GM19035 (cell line): ENCODE data around the gene NTN5.
A peak's percentile ranks its signal among the peaks of the same experiment; 100 is the strongest.
"Not testable (repeated sequence)": the region's sequence is repeated elsewhere in the genome, so short reads cannot be mapped to it uniquely, and the experiment has no call there.

Experiments used
- ATAC-seq: cut with Tn5 transposase; IDR thresholded peaks from one replicate; pipeline ENCODE4 v1.9.1; 2021; ENCODE audit not compliant: unreplicated experiment

NTN5 gene

DNA sequence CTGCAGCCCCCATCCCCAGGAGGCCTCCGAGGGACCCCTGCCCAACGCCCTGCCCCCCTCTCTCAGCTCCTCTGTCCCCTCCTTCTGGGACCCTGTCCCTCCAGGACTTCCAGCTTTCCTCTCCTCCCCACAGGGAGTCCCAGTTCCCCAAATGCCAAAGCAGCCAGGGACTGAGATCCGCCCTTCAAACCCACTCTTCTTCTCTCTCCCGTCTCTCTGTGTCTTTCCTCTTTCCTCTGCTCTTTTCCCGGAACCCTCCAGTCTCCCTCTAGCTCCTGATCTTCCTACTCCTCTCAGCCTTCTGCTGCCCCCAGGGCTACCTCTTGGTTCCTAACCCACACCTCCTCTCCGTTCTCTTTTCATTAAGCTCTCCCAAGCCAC is 27.2 kb downstream of the NTN5 start:
- no peak for ATAC-seq

DNA sequence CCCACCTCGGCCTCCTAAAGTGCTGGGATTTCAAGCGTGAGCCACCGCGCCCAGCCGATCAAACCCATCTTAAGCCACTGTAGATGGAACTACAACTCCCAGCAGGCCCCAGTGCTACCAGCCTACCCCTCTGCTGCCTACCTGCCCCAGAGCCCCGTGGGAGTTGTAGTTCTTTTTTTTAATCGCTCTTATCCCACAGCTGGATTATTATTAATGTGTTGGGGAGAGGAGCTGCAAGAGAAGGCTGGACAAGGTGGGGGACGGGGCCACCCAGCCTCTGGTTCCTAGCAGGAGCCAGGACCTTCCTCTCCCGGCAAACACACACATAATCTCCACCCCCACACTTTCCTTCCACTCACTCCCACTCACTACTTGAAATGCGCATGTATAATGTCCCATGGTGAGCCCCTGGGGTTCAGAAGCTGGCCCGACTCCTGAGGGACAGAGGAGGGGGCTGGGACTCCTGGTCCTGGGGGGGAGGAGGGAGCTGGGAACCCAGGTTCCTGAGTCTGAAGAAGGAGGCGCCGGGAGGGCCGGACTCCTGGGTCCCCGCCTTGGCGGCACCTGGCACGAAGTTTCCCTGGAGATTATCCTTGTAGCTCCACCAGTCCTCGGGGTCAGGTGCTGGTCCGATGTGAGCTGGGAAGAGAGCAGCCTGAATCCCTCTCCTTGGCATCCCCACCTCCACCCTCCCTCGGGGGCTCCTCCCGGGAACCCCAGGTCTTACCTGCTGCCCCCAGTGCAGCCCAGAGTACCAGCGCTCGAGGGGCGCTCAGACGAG is 27.8 kb downstream of the NTN5 start:
- ATAC-seq = peak; percentile 55

DNA sequence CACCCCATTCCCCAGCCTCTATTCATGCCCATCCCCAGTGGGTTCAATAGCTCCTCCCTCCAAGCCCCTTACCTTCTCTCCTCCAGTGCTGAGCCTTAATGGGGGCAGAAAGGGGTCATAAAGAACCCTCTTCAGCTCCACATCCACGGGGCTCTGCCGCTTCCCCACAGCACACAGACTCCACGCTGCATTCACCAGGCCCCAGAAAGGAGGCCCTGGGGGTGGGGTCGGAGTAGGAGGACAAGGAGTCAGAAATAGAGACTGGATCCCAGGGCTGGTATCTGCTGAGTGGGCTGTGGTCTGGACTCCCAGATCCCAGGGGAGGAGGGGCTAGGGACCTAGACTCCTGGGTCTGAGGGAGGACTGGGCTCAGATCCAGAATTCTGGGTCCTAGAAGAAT is 28.5 kb downstream of the NTN5 start:
- no peak for ATAC-seq

DNA sequence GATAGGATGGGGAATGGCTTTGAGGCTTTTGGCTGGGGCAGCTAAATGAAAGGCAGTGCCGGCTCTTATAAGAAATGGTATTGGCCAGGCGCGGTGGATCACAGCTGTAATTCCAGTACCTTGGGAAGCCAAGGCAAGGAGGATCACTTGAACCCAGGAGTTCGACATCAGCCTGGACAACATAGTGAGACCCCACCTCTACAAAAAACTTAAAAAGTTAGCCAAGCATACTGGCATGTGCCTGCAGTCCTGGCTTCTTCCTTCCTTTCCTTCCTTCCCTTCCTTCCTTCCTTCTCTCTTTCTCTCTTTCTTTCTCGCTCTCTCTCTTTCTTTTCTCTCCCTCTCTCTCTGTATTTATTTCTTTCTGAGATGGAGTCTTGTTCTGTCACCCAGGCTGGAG is 30.0 kb downstream of the NTN5 start:
- no peak for ATAC-seq

DNA sequence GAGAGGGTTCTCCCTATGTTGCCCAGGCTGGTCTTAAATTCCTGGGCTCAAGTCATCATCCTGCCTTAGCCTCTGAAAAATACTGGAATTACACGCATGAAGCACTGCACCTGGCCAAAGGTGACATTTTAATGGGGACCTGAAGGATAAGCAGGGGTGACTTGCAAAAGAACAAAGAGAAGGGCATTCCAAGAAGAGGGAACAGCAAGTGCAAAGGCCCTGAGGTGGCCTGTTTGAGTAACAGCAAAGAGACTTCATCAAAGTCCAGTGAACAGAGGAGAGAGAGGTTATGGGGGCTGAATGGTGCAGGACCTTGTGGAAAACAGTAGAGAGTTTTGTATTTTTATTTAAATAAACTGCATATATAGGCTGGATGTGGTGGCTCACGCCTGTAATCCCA is 31.0 kb downstream of the NTN5 start:
- ATAC-seq = no peak

DNA sequence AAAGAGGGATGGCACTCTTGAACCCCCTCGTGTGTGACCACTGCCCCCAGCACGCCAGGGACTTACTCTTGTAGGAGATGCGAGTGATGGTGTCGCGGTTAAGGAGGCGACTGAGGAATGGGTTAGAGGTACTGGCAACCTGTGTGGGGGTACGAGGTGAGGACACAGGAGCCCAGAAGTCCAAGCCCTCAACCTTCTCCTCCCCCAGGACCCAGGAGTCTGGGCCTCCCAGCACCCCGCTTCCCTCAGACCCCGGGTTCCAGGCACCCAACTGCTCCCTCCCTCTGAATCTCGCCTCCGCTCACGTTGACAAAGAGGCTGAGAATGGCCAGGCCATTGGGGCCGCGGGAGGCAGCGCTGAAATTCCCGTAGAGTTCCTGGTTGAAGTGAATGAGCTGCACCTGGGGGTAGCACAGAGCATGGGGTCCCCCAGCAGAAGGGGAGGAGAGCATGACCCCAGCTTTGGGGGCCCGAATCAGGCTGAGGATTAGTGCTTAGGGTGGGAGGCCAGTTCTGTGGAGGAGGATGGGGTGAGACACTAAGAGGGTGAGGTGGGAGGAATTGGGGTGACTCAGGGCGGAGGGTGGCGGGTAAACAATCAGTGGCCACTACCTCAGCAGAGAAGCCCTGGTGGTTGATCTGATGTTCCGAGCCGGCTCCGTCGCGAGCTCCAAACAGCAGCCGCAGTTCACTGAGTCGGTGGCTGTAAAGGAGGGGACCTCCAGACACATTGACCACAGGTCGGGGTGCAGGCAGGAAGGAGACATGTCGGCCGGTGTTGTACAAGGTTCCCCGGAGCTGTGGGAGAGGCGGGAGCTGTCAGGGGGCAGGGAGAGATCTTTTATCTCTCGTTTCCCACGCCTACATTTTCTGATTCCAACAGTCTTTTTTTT is 33.1 kb downstream of the NTN5 start:
- ATAC-seq = no peak

DNA sequence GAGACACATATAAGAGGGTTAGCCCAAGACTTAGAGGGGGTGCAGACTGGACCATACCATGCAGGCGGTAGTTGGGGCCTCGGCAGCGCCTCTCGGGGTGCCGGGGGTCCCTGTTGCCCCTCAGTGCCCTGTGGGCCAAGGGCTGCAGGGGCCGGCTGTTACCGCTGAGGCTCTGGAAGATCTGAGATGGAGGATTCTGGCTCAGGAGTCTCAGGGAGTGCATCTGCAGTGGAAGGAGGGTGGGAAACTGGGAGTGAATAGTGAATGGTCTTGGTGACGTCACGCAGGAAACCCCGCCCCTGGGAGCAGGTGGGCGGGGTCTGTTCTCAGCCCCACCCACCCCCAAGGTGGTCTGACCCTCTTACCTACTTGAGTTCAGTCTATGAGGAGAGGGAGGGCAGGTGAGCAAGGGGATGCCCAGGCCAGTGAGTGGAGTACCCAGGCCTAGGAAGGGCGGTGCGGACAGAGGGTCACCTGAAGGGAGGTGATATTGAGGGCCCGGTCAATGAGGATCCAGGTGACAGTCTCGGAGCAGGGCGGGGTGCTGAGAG is 33.9 kb downstream of the NTN5 start:
- ATAC-seq = no peak

DNA sequence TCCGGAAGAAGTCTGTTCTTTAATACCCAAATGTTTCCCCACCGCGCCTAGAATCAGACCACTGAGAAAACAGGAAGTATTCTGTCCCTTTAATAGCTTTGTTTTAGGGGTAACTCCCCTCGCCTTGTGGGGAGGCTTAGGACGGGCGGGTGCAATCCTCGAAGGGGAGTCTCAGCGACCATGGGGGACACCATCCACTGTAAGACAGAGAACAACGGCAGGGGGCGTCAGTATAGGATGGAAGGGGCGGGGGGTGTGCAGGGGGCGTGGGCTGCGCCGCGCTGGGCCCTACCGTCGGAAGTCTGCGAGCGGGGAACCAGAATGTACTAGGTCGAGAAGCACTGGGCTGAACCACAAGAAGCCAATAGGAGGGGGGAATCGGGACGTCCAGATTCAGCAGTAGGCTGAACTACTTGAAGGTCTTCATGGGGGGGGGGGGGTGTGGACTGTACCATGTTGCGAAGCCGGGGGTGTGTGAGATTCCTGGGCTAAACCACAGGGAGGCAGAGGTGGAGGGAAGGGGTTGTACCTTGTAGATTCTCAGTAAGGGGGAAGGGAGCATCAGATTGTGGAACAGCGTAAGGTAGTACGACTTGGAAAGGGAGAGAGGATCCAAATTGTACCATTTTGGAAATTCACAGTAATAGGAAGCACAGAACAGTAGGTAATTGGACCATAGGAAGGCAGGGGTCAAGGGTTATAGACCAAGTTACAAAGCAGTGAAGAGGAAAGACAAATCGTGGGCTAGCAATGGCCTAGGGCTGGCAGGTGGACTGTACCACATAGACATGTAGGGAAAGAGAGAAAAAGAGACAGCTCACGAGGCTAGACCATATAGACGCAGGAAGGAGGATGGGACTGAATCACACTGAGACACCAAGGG is 34.6 kb downstream of the NTN5 start:
- ATAC-seq = peak; percentile 16

DNA sequence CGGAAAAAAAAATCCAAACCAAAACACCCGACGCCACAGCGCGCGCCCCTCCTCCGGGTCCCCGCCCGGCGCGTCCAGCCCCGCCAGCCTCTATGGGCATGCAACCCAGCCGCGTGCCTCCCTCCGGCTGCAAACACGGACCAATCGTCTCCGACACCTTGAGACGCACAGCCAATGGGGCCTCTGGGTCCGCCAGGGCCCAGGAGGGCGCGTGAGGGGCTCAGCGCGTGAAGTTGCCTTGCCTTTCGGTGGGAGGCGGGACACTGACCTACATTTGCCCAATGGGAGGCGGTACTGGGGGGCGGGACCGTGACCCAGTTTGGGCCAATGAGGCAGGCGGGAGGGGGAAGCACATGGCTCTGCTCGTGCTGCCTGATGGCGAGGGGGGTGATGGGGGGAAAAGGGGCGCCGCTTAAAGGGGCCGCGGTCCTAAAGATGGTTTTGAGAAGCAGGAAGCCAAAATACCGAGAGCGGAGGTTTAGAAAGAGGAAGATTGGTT is 35.3 kb downstream of the NTN5 start:
- ATAC-seq = peak; percentile 61

DNA sequence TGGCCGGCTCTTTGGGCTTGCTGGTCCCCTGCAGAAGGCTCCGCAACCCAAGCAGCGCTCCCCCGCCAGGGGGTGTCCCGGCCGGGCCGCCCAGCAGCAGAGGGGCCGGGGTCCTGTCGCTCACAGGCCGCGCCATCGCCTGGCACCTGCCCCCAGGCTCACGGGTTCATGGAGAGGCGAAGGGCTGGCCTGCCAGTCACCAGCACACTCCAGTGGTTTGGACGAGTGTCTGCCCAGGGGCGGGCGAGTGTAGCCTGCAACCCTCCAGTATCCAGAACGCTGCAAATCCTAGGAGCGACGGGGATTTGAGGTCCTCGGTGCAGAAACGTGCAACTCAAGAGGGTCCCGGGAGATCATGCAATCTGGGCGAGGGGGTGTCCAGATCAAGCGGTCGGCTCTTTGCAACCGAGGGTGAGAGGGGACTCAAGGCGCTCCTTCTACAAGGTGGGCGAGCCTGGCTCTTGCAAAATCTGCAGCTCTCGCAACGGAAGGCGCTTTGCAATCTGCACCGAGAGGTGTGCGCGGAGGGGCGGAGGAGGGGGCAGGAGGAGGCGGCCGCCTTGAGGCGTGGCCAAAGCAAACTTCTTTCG is 35.9 kb downstream of the NTN5 start, which contains the start of gene DBP:
TSS of gene DBP (minus strand) at position 521 of the 590 bp plus-strand sequence. CDS start at position 136, 385 bp downstream.
- ATAC-seq = no peak

DNA sequence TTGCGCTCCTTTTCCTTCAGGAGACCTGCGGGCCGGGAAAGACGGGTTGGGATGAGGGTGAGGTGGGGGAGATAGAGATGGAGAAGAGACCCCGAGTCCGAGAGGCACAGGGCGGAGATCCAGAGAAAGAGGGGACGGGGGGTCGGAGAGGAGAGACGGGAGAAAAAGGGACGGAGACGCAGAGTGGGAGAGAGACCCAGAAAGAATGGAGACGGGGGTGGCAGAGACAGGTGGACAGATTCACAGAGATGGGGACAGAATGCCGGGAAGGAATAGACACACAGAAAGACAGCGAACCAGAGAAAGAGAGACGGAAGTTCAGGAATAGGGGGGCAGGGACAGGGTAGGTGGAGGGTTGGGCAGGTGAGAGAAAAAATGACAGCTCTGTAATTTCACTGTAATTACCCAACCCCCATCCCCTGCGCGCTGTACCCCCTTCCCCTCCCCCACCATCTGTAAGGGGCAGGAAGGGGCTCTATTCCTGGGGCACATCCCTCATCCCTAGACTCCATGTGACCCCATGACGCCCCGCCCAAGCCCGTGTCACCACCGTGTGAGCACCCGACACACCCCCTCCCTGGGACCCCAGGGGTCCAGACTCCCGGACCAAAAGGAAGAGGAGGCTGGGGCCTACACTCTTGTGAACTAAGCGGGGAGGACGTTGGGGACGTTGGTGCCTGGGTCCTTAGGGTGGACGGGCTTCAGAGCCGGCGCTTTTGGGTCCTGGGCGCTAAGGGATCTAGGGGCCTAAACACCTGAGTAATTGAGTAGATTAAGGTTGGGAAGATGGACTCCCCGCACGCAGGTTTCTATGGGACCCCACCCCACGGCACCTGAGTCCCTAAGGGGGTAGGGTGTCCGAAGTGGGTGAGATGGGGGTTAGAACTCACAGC is 36.6 kb downstream of the NTN5 start:
- ATAC-seq = no peak

DNA sequence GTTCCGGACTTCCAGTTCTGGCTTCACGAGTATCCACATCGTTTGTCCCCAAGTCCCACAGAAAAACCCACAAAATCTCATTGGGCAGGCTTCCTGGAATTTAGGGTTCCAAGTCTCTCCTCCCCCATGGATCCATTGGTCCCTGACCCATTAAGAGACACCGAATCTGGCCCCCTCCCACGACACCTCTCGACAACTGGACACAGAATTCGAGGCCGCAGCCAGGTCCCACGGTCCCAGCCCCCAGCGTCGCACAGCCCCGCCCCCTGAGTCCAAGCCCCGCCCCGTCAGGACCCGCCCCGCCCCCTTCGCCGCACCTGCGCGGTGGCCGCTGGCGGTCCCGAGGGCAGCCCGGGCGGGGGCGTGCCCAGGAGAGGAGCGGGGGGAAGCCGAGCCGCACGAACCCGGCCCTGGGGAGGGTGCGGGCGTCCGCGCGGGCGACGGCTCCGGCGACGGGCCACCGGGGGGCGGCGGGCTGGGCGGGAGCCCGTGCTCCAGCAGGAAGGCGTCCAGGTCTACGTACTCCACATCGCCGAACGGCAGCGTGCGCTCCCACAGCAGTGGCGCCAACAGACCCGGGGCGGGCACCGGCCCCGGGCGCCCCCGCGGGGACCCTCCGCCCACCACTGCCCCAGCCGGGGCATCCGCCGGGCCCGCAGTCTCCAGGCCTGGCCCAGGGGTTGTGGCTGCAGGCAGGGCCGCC is 37.4 kb downstream of the NTN5 start:
- ATAC-seq = peak; percentile 10

DNA sequence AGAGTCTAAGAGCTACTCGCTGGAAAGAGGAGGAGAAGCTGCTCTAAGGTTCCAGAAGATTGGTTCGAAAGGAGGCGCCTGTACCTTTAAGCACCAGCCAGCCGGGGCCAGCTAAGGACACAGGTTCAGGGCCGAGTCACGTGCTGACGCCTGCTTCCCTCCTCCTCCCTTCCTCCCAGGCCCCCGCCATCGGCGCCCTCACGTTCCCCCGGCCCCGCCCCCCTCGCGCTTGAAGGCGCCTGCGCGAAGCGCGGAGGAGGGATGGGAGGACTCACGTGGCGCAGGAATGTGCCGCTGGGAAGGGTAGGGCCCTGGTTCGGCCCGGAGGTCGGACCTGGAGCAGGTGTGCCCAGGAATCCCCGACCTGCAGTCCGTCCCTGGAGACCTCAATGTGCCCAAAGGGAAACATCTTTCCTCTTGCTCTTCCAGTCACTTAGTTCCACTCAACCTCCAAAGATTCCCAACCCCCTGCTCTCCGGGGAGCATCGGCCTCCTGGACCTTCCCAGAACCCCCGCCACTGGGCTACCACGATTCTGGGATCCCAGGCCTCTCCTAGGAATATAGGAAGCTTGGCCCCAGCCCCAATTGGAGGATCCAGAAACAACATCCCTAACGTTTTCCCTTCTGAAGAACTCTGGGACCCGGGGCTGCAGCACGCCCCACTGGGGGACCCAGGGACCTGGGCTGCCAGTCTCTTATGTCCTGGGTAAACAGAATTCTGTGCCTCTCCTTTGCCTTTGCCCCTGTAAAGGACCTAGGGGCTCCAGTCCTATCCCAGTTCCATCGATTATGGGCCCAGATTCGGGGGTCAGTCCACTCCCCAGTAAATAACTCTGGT is 38.2 kb downstream of the NTN5 start:
- peak; percentile 33 for ATAC-seq

DNA sequence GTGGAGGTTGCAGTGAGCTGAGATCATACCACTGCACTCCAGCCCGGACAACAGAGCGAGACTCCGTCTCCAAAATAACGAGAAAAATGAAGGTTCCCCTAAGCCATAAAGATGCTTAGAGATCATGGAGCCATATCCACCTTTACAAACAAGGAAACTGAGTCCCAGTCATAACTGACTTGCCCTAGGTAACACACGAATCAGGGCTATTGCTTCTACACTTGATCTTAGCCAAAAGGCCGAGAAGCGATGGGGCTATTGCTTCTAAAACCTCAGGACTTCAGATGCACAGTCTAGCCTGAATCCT is 38.8 kb downstream of the NTN5 start:
- ATAC-seq = no peak

DNA sequence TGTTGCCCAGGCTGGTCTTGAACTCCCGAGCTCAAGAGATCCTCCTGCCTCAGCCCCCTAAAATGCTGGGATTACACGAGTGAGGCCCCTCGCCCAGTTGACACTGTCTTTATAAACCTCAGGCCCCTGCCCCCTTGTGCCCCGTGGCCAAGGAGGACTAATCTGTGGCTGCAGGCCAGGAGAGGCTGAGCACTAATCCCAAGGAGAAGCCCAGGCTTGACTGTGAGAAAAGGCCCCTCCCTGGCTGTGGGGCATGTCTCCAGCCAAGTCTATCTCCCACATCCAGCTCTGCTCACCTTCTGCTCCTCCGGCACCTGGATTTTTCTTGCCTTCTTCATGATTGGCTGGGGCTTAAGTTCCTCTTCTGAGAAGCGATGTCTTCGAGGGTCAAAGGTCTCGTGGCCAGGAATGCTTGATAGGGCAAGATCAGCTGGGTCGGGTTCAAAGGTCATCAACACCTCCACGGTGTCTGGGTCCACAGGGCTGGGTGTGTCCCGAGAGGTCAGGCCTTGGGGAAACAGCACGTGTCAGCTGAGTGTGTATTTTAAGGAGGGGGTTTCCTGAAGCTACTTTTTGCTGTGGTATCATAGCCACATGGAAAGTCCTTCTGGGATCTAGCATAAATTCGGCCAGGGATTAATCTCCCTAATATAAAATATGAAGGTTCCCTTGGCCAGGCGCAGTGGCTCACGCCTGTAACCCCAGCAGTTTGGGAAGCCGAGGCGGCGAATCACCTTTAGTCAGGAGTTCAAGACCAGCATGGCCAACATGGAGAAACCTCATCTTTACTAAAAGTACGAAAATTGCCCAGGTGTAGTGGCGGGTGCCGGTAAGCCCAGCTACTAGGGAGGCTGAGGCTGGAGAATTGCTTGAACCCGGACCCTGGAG is 39.4 kb downstream of the NTN5 start:
- ATAC-seq = no peak

DNA sequence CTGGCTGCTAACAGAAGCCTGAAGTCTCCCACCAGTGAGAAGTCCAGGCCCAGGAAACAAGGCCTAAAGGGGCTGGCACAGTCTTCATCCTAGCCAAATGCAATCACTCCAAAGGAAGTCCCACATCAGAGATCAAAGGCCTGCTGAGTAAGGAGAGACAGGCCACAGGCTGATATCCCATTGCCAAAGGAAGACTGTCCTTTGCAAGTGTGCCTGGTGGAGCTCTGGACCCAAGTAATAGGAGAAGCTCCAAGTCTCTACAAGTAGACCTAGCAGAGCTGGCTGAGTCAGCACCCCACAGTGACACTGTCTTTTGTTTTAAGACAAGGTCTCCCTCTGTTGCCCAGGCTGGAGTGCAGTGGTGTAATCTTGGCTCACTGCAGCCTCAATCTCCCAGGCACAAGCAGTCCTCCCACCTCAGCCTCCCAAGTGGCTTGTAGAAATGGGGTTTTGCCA is 40.1 kb downstream of the NTN5 start:
- ATAC-seq = no peak

DNA sequence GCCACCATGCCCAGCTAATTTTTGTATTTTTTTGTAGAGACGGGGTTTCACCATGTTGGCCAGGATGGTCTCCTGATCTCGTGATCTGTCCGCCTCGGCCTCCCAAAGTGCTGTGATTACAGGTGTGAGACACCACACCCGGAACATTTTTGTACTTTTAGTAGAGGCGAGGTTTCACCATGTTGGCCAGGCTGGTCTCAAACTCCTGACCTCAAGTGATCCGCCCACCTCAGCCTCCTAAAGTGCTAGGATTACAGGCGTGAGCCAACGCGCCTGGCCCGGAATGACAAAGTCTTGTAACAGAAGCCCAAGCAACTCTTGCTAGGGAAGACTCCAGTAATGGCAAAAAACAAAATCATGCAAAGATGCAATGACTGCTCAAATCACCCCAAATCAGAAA is 40.5 kb downstream of the NTN5 start:
- not testable (repeated sequence) for ATAC-seq
